ENCODE results near the gene RHOD.

The RHOD gene

GRCh38 chr11:67071420-67072284, 15.0 kb downstream of the RHOD start:
- no peak for DNase-seq (ENCODE audit: low read depth)

GRCh38 chr11:67072295-67072694, 15.6 kb downstream of the RHOD start:
- H3K4me3 ChIP-seq (ENCODE audit: control insufficient read depth, low read depth, low read length) = no peak overlapping the region
- DNase-seq (ENCODE audit: low read depth) = no peak
- TF ChIP-seq CTCF (IDR thresholded peaks at IDR 0.05; ENCODE audit: control insufficient read depth, insufficient read depth, low read depth, low read length, missing control alignments) = no peak

More at GRCh38 chr11:67071420-67072284, 15.0 kb downstream of the RHOD start:
- TF ChIP-seq CTCF (IDR thresholded peaks at IDR 0.05; ENCODE audit: control insufficient read depth, insufficient read depth, low read depth, low read length, missing control alignments) = peak; percentile 82
- no peak overlapping the region for H3K4me3 ChIP-seq (ENCODE audit: control insufficient read depth, low read depth, low read length)

GRCh38 chr11:67073908-67074307, 17.3 kb downstream of the RHOD start:
- H3K4me3 ChIP-seq (ENCODE audit: control insufficient read depth, low read depth, low read length) = no peak overlapping the region
- TF ChIP-seq CTCF (IDR thresholded peaks at IDR 0.05; ENCODE audit: control insufficient read depth, insufficient read depth, low read depth, low read length, missing control alignments) = no peak
- DNase-seq (ENCODE audit: low read depth) = no peak

- no peak for TF ChIP-seq CTCF (IDR thresholded peaks at IDR 0.05; ENCODE audit: control insufficient read depth, insufficient read depth, low read depth, low read length, missing control alignments)
- no peak for DNase-seq (ENCODE audit: low read depth)
- no peak overlapping the region for H3K4me3 ChIP-seq (ENCODE audit: control insufficient read depth, low read depth, low read length)
These were observed 19.6 kb downstream of the RHOD start for GRCh38 chr11:67076202-67076601.

- TF ChIP-seq CTCF (IDR thresholded peaks at IDR 0.05; ENCODE audit: control insufficient read depth, insufficient read depth, low read depth, low read length, missing control alignments) = no peak
- DNase-seq (ENCODE audit: low read depth) = no peak
- H3K4me3 ChIP-seq (ENCODE audit: control insufficient read depth, low read depth, low read length) = no peak overlapping the region
These were observed 22.5 kb downstream of the RHOD start for GRCh38 chr11:67079065-67079705.

GRCh38 chr11:67082071-67082791, 25.6 kb downstream of the RHOD start:
- no peak for TF ChIP-seq CTCF (IDR thresholded peaks at IDR 0.05; ENCODE audit: control insufficient read depth, insufficient read depth, low read depth, low read length, missing control alignments)
- DNase-seq (ENCODE audit: low read depth) = no peak
- no peak overlapping the region for H3K4me3 ChIP-seq (ENCODE audit: control insufficient read depth, low read depth, low read length)
